ENCODE data around the gene MT3. TPM values are rescaled to one million over a fixed set of nuclear protein-coding genes. Genes with fewer than 3 reads are reported as not detected.

MT3 gene
- total and polyA plus RNA-seq, 2 of the 13 experiments (the other 11 are each of a cell fraction or from before 2014, with no cell fraction given), result not detected

DNA sequence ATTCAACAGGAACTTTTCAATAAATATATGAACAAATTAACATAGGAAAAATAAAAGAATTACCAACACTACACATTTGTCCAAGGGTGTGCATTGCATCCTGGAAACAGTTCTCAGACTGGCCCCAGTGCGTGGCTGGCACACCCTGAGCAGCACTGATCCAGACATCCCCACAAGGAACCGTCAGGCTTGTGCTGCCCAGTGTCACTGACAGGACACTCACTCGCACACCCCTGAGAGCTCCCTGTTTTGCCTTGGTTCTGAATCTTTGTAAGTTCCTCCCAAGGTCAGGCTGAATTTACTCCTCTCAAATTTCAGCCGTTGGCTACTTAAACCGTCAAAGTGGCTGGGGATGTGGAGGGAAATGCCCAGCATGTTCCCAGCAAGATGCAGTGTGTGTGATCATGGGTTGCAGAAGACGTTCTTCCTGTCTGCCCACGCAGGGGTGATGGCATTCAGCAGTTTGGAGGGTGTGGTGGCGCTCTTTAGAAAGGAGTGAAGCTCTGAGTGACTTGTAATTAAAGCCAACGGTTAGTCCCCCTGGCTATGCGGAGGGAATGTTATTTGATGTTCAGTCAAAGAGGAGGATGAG, 20.8 kb downstream of the MT3 start (continued):
- TF ChIP-seq, protein P1, sequence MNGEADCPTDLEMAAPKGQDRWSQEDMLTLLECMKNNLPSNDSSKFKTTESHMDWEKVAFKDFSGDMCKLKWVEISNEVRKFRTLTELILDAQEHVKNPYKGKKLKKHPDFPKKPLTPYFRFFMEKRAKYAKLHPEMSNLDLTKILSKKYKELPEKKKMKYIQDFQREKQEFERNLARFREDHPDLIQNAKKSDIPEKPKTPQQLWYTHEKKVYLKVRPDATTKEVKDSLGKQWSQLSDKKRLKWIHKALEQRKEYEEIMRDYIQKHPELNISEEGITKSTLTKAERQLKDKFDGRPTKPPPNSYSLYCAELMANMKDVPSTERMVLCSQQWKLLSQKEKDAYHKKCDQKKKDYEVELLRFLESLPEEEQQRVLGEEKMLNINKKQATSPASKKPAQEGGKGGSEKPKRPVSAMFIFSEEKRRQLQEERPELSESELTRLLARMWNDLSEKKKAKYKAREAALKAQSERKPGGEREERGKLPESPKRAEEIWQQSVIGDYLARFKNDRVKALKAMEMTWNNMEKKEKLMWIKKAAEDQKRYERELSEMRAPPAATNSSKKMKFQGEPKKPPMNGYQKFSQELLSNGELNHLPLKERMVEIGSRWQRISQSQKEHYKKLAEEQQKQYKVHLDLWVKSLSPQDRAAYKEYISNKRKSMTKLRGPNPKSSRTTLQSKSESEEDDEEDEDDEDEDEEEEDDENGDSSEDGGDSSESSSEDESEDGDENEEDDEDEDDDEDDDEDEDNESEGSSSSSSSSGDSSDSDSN (CRISPR knock-in tag; IDR thresholded peaks at IDR 0.05), result no peak
- no peak for TF ChIP-seq ZNF234 (CRISPR knock-in tag; conservative IDR thresholded peaks at IDR 0.05)
- TF ChIP-seq FOXC1 (CRISPR knock-in tag; IDR thresholded peaks at IDR 0.05; ENCODE audit: borderline replicate concordance), result no peak
- TF ChIP-seq, protein P2, sequence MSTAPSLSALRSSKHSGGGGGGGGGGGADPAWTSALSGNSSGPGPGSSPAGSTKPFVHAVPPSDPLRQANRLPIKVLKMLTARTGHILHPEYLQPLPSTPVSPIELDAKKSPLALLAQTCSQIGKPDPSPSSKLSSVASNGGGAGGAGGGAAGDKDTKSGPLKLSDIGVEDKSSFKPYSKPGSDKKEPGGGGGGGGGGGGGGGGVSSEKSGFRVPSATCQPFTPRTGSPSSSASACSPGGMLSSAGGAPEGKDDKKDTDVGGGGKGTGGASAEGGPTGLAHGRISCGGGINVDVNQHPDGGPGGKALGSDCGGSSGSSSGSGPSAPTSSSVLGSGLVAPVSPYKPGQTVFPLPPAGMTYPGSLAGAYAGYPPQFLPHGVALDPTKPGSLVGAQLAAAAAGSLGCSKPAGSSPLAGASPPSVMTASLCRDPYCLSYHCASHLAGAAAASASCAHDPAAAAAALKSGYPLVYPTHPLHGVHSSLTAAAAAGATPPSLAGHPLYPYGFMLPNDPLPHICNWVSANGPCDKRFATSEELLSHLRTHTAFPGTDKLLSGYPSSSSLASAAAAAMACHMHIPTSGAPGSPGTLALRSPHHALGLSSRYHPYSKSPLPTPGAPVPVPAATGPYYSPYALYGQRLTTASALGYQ (CRISPR knock-in tag; IDR thresholded peaks at IDR 0.05), result no peak
- no peak for TF ChIP-seq ZNF44 (CRISPR knock-in tag; IDR thresholded peaks at IDR 0.05)
- TF ChIP-seq, protein P3, sequence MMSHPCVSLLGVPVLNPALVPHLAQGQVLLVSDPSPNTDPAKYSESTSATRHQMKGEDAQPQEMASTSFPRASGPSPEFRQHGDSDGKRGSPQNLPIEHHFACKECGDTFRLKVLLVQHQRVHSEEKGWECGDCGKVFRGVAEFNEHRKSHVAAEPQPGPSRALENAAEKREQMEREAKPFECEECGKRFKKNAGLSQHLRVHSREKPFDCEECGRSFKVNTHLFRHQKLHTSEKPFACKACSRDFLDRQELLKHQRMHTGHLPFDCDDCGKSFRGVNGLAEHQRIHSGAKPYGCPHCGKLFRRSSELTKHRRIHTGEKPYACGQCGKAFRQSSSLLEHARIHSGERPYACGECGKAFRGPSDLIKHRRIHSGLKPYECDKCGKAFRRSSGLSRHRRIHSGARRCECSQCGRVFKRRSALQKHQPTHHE (CRISPR knock-in tag; IDR thresholded peaks at IDR 0.05; ENCODE audit: borderline replicate concordance), result no peak
- TF ChIP-seq NFE2L1 (CRISPR knock-in tag; IDR thresholded peaks at IDR 0.05; ENCODE audit: borderline replicate concordance), result no peak
- TF ChIP-seq, protein P4, sequence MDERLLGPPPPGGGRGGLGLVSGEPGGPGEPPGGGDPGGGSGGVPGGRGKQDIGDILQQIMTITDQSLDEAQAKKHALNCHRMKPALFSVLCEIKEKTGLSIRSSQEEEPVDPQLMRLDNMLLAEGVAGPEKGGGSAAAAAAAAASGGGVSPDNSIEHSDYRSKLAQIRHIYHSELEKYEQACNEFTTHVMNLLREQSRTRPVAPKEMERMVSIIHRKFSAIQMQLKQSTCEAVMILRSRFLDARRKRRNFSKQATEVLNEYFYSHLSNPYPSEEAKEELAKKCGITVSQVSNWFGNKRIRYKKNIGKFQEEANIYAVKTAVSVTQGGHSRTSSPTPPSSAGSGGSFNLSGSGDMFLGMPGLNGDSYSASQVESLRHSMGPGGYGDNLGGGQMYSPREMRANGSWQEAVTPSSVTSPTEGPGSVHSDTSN (CRISPR knock-in tag; IDR thresholded peaks at IDR 0.05), result no peak
- TF ChIP-seq CREB1 (IDR thresholded peaks at IDR 0.05), result no peak
- no peak for TF ChIP-seq CREB1 (CRISPR knock-in tag; IDR thresholded peaks at IDR 0.05)
- no peak for TF ChIP-seq ZNF530 (CRISPR knock-in tag; IDR thresholded peaks at IDR 0.05; ENCODE audit: low read depth)
- no peak for TF ChIP-seq KDM1A (CRISPR knock-in tag; IDR thresholded peaks at IDR 0.05)
- TF ChIP-seq ZC3H13 (CRISPR knock-in tag; IDR thresholded peaks at IDR 0.05), result peak; percentile 59; the same call in 1 of the 2 replicates
- no peak for TF ChIP-seq ZNF614 (CRISPR knock-in tag; IDR thresholded peaks at IDR 0.05; ENCODE audit: borderline replicate concordance)
- TF ChIP-seq, protein P5, sequence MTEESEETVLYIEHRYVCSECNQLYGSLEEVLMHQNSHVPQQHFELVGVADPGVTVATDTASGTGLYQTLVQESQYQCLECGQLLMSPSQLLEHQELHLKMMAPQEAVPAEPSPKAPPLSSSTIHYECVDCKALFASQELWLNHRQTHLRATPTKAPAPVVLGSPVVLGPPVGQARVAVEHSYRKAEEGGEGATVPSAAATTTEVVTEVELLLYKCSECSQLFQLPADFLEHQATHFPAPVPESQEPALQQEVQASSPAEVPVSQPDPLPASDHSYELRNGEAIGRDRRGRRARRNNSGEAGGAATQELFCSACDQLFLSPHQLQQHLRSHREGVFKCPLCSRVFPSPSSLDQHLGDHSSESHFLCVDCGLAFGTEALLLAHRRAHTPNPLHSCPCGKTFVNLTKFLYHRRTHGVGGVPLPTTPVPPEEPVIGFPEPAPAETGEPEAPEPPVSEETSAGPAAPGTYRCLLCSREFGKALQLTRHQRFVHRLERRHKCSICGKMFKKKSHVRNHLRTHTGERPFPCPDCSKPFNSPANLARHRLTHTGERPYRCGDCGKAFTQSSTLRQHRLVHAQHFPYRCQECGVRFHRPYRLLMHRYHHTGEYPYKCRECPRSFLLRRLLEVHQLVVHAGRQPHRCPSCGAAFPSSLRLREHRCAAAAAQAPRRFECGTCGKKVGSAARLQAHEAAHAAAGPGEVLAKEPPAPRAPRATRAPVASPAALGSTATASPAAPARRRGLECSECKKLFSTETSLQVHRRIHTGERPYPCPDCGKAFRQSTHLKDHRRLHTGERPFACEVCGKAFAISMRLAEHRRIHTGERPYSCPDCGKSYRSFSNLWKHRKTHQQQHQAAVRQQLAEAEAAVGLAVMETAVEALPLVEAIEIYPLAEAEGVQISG (CRISPR knock-in tag; IDR thresholded peaks at IDR 0.05), result no peak
- TF ChIP-seq, protein P6, sequence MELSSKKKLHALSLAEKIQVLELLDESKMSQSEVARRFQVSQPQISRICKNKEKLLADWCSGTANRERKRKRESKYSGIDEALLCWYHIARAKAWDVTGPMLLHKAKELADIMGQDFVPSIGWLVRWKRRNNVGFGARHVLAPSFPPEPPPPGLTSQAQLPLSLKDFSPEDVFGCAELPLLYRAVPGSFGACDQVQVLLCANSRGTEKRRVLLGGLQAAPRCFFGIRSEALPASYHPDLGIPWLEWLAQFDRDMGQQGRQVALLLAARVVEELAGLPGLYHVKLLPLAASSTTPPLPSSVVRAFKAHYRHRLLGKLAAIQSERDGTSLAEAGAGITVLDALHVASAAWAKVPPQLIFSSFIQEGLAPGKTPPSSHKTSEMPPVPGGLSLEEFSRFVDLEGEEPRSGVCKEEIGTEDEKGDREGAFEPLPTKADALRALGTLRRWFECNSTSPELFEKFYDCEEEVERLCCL (CRISPR knock-in tag; IDR thresholded peaks at IDR 0.05; ENCODE audit: borderline replicate concordance), result no peak

Measured in HepG2 (cell line).